Medulla oblongata (tissue), 1 donor: ENCODE data around the gene MED26.

Experiments used
- DNase-seq: peaks from one replicate; pipeline ENCODE4 v3.0.0-alpha.2; 2015; ENCODE audit errors: extremely low spot score

The MED26 gene

GRCh38 chr19:16542045-16542909 lies 85.7 kb downstream of the MED26 start, which contains the start of gene CHERP:
Gene CHERP (minus strand): TSS chr19:16542437. CDS start chr19:16542378, 59 bp downstream.
- DNase-seq, result peak; percentile 97

- no peak for DNase-seq
Observed at GRCh38 chr19:16541526-16542044, 86.4 kb downstream of the MED26 start.

GRCh38 chr19:16540948-16541347 lies 87.1 kb downstream of the MED26 start:
- DNase-seq, result no peak

- no peak for DNase-seq
Observed at GRCh38 chr19:16537111-16537510, 90.9 kb downstream of the MED26 start.

GRCh38 chr19:16536130-16536529 lies 91.9 kb downstream of the MED26 start:
- DNase-seq, result no peak

GRCh38 chr19:16535381-16535780 lies 92.6 kb downstream of the MED26 start:
- no peak for DNase-seq

GRCh38 chr19:16532440-16533234 lies 95.4 kb downstream of the MED26 start:
- no peak for DNase-seq

GRCh38 chr19:16531380-16531669 lies 96.7 kb downstream of the MED26 start:
- no peak for DNase-seq

- DNase-seq, result no peak
Observed at GRCh38 chr19:16530540-16531379, 97.2 kb downstream of the MED26 start.

GRCh38 chr19:16529466-16530144 lies 98.4 kb downstream of the MED26 start:
- no peak for DNase-seq

GRCh38 chr19:16527971-16528521 lies 100.0 kb downstream of the MED26 start:
- no peak for DNase-seq

GRCh38 chr19:16527334-16527935 lies 100.6 kb downstream of the MED26 start:
- no peak for DNase-seq

GRCh38 chr19:16525751-16526481 lies 102.1 kb downstream of the MED26 start:
- DNase-seq, result no peak

- no peak for DNase-seq
Observed at GRCh38 chr19:16524991-16525734, 102.8 kb downstream of the MED26 start.
